SK-N-SH treated with all-trans-retinoic acid at 6 μM for 48 hours (cell line): ENCODE results near the gene THSD4.

Source experiments
- ATAC-seq: fragments of 200-7000 bp; cut with Tn5 transposase; 3 replicates; pipeline ENCODE4 v1.9.1; 2020; ENCODE audit warnings: mild to moderate bottlenecking, moderate library complexity
- ARNTL ChIP-seq: fragments of 450-650 bp; formaldehyde crosslinking; IDR thresholded peaks from 2 replicates; pipeline ENCODE4 v1.5.0; 2020; ENCODE audit warnings: low read depth, mild to moderate bottlenecking, moderate library complexity, borderline replicate concordance
- BACH2 ChIP-seq: fragments of 250-450 bp; sonication (Bioruptor Pico); IDR thresholded peaks from 2 replicates; pipeline ENCODE4 v1.9.0; 2021; ENCODE audit warnings: mild to moderate bottlenecking, borderline replicate concordance
- CSDC2 ChIP-seq: fragments of 250-450 bp; sonication (Bioruptor Pico); IDR thresholded peaks from 2 replicates; pipeline ENCODE4 v1.5.0; 2020; ENCODE audit warnings: mild to moderate bottlenecking, moderate library complexity
- ESRRG ChIP-seq: fragments of 250-450 bp; sonication (Bioruptor Pico); IDR thresholded peaks from 2 replicates; pipeline ENCODE4 v1.6.1; 2021; ENCODE audit warnings: mild to moderate bottlenecking
- ISL1 ChIP-seq: fragments of 250-450 bp; sonication (Bioruptor Pico); IDR thresholded peaks from 2 replicates; pipeline ENCODE4 v2.1.2; 2022; ENCODE audit warnings: mild to moderate bottlenecking, moderate library complexity
- OSR1 ChIP-seq: fragments of 250-450 bp; sonication (Bioruptor Pico); IDR thresholded peaks from 2 replicates; pipeline ENCODE4 v1.8.0; 2022; ENCODE audit warnings: moderate library complexity, mild to moderate bottlenecking, inconsistent platforms
- PPARA ChIP-seq: fragments of 250-450 bp; sonication (Bioruptor Pico); IDR thresholded peaks from 2 replicates; pipeline ENCODE4 v1.5.0; 2020; ENCODE audit warnings: mild to moderate bottlenecking, borderline replicate concordance
- RARB ChIP-seq: fragments of 250-450 bp; sonication (Bioruptor Pico); IDR thresholded peaks from 2 replicates; pipeline ENCODE4 v1.8.0; 2021; ENCODE audit warnings: mild to moderate bottlenecking, moderate library complexity
- SNAI2 ChIP-seq: fragments of 250-450 bp; sonication (Bioruptor Pico); IDR thresholded peaks from 2 replicates; pipeline ENCODE4 v1.5.0; 2020; ENCODE audit warnings: mild to moderate bottlenecking, moderate library complexity
- TCF4 ChIP-seq: fragments of 250-450 bp; sonication (Bioruptor Pico); IDR thresholded peaks from 2 replicates; pipeline ENCODE4 v1.8.0; 2021; ENCODE audit warnings: mild to moderate bottlenecking, moderate library complexity, borderline replicate concordance
- ZC3H10 ChIP-seq: fragments of 250-450 bp; sonication (Bioruptor Pico); IDR thresholded peaks from 2 replicates; pipeline ENCODE4 v1.5.1; 2021; ENCODE audit warnings: mild to moderate bottlenecking, moderate library complexity
- ZNF565 ChIP-seq: fragments of 450-650 bp; formaldehyde crosslinking; conservative IDR thresholded peaks from 2 replicates; pipeline ENCODE4 v1.5.0; 2020; ENCODE audit warnings: low read depth, mild to moderate bottlenecking, moderate library complexity
- ZNF8 ChIP-seq: fragments of 450-650 bp; formaldehyde crosslinking; IDR thresholded peaks from 2 replicates; pipeline ENCODE4 v1.5.0; 2020; ENCODE audit warnings: mild to moderate bottlenecking, moderate library complexity
- TF ChIP-seq, protein P1 (sequence below): fragments of 250-450 bp; sonication (Bioruptor Pico); IDR thresholded peaks from 2 replicates; pipeline ENCODE4 v1.8.0; 2021; ENCODE audit warnings: low read depth, mild to moderate bottlenecking, moderate library complexity, borderline replicate concordance
- TF ChIP-seq, protein P2 (sequence below): fragments of 250-450 bp; sonication (Bioruptor Pico); IDR thresholded peaks from 2 replicates; pipeline ENCODE4 v1.5.0; 2020; ENCODE audit warnings: mild to moderate bottlenecking, moderate library complexity
- TF ChIP-seq, protein P3 (sequence below): fragments of 250-450 bp; sonication (Bioruptor Pico); IDR thresholded peaks from 2 replicates; pipeline ENCODE4 v1.5.1; 2020; ENCODE audit warnings: low read depth, mild to moderate bottlenecking, moderate library complexity

THSD4 gene

DNA sequence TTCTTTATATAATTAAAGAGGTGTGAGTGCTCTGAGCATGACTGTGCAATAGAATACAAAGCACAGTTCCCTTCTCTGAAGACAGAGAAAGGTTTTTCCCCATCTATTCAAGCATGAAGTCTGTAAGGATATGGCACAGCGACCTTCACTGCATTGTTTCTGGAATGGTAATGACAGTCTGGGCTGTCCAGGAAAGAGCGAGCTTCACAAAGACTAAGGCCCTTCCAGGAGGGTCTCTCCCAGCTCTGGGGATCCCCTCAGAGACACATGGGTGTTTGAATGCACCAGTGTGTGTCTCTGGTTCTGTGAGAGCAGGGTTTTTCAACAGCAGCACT is 515.2 kb downstream of the THSD4 start (continued):
- no peak for TF ChIP-seq PPARA

DNA sequence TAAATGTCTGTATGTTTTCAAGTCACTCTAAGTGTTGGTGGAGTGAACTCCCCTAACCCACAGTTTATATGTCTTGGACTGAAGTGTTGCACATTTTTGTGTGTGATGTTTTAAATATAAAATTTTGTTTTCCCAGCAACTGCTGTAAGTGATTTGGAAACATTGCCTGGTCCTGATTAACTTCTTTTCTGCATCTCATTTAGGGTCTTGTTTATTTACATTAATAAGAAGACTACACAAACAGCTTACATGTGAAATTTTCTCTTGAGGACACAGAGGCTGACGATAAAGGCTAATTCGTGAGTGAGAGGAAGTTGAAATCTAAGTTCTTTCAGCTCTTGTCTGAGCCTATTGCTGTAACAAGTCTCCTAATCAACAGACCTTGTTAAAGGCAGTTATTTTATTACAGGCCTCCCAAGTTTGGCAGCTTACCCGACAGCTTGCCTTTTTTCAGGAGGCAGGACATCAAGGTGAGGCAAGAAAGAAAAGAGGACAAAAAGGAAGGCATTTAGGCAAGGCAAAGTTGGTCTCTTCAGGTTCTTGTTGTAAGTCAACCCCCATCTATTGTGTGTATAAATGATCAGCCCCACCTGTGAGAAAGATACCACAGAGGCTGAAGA is 517.4 kb downstream of the THSD4 start:
- TF ChIP-seq OSR1 (no peak), ARNTL (CRISPR knock-in tag) (no peak), TCF4 (CRISPR knock-in tag) (no peak)
- TF ChIP-seq, protein P1, sequence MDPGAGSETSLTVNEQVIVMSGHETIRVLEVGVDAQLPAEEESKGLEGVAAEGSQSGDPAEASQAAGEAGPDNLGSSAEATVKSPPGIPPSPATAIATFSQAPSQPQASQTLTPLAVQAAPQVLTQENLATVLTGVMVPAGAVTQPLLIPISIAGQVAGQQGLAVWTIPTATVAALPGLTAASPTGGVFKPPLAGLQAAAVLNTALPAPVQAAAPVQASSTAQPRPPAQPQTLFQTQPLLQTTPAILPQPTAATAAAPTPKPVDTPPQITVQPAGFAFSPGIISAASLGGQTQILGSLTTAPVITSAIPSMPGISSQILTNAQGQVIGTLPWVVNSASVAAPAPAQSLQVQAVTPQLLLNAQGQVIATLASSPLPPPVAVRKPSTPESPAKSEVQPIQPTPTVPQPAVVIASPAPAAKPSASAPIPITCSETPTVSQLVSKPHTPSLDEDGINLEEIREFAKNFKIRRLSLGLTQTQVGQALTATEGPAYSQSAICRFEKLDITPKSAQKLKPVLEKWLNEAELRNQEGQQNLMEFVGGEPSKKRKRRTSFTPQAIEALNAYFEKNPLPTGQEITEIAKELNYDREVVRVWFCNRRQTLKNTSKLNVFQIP, result no peak
- TF ChIP-seq, all 23 proteins: peak for 0
- no peak for ATAC-seq

DNA sequence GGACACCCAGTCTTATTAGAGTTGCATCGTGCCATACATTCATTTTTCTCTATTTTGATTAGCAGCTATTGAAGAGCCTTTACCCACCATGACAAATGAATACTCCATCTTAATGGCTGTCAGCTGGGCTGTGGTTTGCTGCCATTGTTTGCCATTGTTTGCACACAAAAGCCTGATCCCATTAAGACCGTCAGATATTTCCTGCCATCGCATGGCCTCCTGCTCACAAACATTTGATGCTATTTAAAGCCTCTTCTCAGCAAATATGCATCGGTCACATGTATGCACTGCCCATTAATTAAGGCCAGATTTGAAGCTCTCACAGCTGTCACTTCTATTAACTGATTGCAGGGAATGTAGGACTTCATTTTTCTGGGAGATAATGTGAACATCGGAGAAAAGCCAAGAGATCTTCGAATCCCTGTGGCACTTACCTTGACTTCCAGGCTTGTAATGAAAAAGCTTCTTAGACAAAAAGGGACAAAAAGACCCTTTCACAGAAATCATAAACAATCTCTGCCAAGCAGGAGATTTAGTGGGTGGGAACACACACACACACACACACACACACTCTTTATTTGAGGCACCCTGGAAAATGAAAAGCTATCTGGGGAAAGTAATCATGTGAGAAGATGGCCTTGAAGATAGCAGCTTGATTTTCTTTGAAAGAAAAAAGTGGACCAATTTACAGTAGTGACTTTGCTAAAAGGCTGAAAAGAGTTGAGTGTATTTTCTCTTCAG is 519.7 kb downstream of the THSD4 start:
- TF ChIP-seq OSR1, result no peak
- no peak for TF ChIP-seq RARB (CRISPR knock-in tag)
- TF ChIP-seq ZNF565 (CRISPR knock-in tag), result no peak
- TF ChIP-seq ISL1, result peak; percentile 32; the same call in 1 of the 2 replicates
- TF ChIP-seq ZC3H10 (CRISPR knock-in tag), result 0 out of 2 replicates have a peak, but pooled peaks have one; percentile 29
- TF ChIP-seq, protein P2, sequence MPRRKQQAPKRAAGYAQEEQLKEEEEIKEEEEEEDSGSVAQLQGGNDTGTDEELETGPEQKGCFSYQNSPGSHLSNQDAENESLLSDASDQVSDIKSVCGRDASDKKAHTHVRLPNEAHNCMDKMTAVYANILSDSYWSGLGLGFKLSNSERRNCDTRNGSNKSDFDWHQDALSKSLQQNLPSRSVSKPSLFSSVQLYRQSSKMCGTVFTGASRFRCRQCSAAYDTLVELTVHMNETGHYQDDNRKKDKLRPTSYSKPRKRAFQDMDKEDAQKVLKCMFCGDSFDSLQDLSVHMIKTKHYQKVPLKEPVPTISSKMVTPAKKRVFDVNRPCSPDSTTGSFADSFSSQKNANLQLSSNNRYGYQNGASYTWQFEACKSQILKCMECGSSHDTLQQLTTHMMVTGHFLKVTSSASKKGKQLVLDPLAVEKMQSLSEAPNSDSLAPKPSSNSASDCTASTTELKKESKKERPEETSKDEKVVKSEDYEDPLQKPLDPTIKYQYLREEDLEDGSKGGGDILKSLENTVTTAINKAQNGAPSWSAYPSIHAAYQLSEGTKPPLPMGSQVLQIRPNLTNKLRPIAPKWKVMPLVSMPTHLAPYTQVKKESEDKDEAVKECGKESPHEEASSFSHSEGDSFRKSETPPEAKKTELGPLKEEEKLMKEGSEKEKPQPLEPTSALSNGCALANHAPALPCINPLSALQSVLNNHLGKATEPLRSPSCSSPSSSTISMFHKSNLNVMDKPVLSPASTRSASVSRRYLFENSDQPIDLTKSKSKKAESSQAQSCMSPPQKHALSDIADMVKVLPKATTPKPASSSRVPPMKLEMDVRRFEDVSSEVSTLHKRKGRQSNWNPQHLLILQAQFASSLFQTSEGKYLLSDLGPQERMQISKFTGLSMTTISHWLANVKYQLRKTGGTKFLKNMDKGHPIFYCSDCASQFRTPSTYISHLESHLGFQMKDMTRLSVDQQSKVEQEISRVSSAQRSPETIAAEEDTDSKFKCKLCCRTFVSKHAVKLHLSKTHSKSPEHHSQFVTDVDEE (CRISPR knock-in tag), result peak; percentile 34; the same call in 1 of the 2 replicates
- TF ChIP-seq, protein P1, result peak; percentile 24; the same call in 1 of the 2 replicates
- TF ChIP-seq TCF4 (CRISPR knock-in tag), result 0 out of 2 replicates have a peak, but pooled peaks have one; percentile 49
- ATAC-seq, result peak; percentile 89

DNA sequence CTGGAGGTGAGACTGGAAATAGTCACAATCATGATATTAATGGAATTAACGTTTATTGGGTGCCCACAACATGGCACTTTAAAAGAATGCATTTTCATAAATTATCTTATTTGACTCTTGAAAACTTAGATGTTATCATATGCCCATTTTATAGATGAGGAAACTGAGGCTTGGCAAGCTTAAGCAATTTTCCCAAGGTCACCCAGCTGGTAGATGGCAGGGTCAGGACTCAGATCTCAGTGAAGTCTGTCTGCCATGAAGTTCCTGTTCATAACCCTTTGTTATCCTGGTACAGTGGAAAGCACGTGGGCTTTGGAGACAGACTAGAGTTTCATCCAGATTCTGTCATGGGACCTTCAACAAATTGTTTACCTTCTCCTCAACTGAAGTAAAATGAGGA is 520.5 kb downstream of the THSD4 start:
- TF ChIP-seq, protein P3, sequence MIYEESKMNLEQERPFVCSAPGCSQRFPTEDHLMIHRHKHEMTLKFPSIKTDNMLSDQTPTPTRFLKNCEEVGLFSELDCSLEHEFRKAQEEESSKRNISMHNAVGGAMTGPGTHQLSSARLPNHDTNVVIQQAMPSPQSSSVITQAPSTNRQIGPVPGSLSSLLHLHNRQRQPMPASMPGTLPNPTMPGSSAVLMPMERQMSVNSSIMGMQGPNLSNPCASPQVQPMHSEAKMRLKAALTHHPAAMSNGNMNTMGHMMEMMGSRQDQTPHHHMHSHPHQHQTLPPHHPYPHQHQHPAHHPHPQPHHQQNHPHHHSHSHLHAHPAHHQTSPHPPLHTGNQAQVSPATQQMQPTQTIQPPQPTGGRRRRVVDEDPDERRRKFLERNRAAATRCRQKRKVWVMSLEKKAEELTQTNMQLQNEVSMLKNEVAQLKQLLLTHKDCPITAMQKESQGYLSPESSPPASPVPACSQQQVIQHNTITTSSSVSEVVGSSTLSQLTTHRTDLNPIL (CRISPR knock-in tag), result no peak
- no peak for TF ChIP-seq OSR1
- no peak for TF ChIP-seq ZC3H10 (CRISPR knock-in tag)
- TF ChIP-seq SNAI2 (CRISPR knock-in tag), result no peak
- no peak for TF ChIP-seq ESRRG (CRISPR knock-in tag)
- no peak for TF ChIP-seq CSDC2 (CRISPR knock-in tag)
- TF ChIP-seq, protein P2 (CRISPR knock-in tag), result no peak
- TF ChIP-seq ZNF8, result no peak
- no peak for TF ChIP-seq ARNTL (CRISPR knock-in tag)
- TF ChIP-seq BACH2 (CRISPR knock-in tag), result no peak
- ATAC-seq, result no peak
